T-helper 2 cell treated with Interferon-gamma antibody and Interleukin-4, amounts not matched to agents 100 ng/mL and 5 ng/mL, for 36 hours (primary cell): ENCODE results near the gene SLC22A12. TPM values are rescaled to one million over a fixed set of nuclear protein-coding genes. Genes with fewer than 3 reads are reported as not detected.
"Not testable (repeated sequence)": the region's sequence is repeated elsewhere in the genome, so short reads cannot be mapped to it uniquely, and the experiment has no call there.

ENCODE experiments used
- intact Hi-C: fragments of 100-400 bp; cut with micrococcal nuclease; formaldehyde crosslinking; loops from one replicate; pipeline ENCODE4 v1.15.1; 2023
- total RNA-seq: library from RNA; stranded (reverse); gene quantifications from 2 replicates; pipeline ENCODE4 v1.2.3, GENCODE V29; 2022

The SLC22A12 gene
- total RNA-seq = not detected in 2 replicates

GRCh38 chr11:64590763-64591221 is at the start of gene SLC22A12:
Gene SLC22A12 (plus strand): TSS chr11:64591220. CDS start chr11:64591557, 337 bp downstream.
- intact Hi-C loops = no loop called here

GRCh38 chr11:64542172-64543125 is 48.6 kb upstream of the SLC22A12 start:
- intact Hi-C loops = no loop called here

- intact Hi-C loops = no loop called here
Observed at GRCh38 chr11:64543818-64544217, 47.2 kb upstream of the SLC22A12 start.

DNA sequence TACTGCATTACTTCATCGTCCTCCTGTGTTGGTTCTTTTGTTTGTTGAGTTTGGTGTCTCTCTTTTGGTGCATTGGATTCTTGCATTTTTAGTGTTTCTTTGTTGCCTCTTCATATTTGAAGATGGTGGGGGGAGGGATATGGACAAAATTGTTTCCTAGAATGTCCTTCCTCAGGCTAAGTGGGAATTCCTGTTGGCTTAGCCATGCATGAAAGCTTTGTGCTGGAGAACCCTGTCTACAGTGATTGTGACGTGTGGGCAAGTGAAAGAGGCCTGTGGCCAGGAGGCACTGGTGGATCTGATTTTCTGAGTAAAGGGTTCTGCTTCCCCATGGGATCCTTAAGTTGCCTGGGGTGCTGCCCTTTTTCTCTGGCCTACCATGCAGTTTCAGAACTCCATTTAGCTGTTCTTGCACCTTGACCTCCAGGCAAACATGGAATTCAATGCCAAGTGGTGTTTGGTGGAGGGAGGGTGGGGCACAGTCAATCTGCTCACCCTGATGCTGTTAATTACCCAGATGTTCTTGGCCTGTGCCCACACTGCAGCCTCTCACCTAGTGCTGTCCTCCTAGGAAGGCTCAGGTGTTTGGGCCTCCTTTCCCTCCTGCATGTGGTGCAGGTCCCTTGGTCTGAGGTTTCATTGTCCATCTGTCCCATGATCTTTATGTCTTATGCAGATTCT is 46.3 kb upstream of the SLC22A12 start:
- intact Hi-C loops = no loop called here

GRCh38 chr11:64545619-64546018 is 45.4 kb upstream of the SLC22A12 start:
- intact Hi-C loops = no loop called here

GRCh38 chr11:64546176-64546575 is 44.8 kb upstream of the SLC22A12 start:
- intact Hi-C loops = no loop called here

- intact Hi-C loops = no loop called here
Observed at GRCh38 chr11:64546600-64546999, 44.4 kb upstream of the SLC22A12 start.

- intact Hi-C loops = no loop called here
Observed at GRCh38 chr11:64549969-64550368, 41.1 kb upstream of the SLC22A12 start.

DNA sequence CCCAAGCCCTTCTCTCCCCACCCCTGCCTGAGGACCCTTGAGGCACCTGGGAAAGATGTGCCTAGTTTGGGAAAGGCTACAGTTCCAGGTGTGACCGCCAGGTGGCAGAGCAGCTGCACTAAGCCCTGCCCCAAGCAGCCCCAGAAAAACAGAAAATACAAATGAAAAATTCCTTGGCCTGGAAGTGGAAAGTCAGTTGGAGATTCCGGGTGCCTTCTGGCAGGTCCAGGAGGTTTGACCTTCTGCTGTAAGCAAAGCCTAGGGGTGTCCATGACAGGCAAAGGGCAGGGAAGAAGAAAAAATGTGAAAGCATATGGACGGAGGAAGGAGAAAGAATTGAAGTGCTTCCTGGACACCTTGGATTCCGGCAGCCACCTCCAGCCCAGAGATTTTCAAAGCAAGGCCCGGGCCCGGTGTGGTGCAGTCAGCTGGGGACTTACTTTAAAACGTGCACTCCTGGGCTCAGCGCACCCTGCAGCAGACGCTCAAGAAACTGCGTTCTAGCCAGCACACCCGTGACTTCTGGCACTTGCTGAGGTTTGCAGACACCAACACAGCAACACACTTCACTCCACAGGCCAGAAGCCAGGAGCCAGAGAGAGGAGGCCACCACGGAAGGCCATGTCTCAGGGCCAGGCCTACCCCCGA is 37.3 kb upstream of the SLC22A12 start:
- intact Hi-C loops = no loop called here

GRCh38 chr11:64556044-64556720 is 34.8 kb upstream of the SLC22A12 start:
- intact Hi-C loops = no loop called here

DNA sequence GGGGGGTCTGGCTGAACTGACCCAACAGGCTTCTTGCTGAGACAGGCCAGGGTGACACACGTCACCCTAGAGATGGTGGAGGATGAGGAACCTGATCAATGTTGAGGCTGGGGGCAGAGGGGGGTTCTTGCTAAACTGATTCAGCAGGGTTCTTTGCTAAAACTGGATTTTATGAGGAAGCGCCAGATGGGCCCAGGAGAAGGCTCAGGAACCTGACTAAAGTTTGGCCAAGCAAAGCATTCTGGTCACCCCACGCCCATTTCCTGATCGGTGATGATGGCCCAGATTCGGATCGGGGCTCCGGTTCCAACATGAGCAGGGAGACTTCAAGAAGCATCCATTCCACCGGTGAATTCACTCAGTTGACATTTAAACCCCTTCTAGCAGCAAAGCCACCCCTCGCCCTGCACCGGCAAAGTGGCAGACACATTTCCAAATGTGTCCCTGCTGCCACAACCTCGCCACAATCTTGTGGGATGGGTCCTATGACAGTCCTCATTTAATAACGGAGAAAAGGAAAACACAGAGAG is 34.2 kb upstream of the SLC22A12 start:
- intact Hi-C loops = no loop called here

DNA sequence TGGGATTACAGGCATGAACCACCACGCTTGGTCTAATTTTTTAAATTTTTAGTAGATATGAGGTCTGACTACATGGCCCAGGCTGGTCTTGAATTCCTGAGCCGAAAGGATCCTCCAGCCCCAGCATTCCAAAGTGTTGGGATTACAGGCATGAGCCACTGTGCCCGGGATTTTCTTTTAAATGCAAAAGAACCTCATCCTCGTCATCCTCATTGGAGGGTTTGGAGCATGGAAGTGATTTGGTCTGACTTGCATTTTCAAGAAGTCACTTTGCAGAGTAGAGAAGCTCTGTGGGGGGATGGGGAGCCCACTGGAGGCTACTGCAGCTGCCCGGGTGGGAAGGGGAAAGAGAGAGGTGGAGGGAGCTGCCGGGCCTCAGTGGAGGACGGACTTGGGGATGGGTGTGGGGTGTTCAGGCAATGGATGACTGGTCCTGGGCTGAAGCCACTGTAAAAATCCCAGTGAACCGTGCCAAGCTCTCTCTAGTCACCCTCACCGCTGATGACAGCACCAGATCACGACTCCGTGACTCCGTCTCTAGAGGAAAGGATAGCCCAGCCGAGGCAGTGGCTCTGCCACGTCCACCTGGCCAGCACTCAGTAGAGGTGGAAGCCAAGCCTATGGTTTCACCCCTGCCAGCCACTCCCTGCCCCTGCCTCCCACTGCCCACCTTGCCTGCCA is 32.8 kb upstream of the SLC22A12 start:
- intact Hi-C loops = no loop called here

GRCh38 chr11:64558869-64559268 is 32.2 kb upstream of the SLC22A12 start:
- intact Hi-C loops = no loop called here

DNA sequence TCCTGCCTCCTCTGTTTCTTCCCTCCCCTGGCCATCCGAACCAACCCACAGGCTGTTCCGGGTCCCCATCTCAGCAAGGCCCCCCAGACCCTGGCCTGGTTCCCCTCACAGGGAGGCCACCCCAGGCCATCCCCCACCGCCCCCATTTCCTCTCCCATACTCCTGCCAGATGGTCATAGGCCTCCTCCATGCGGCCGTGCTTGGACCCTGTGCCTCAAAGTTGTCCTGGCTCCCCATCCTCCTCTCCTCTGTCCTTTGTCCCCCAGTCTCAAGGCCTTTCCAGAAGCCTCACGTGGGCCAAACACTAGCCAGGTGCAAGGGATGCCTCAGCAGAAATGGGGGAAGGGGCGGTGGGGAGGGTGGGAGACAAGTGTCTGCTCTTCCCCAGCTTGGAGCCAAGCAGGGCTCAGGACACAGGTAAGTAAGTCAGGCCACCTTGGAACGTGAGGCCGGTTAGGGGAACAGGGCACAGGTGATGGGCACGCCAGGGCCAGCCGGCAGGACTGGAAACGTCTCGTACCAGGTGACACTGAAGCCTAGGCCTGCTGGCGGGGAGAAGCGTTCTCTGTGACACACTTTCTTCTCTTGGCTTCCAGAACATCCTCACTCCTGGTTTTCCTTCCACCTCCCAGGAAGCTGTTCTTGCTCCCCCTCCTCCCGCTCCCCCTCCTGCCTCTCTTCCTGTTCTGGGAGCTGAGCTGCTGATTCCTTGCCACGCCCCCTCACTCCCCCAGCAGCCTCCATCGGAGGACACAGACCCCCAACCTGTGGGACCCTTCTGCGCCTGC is 31.5 kb upstream of the SLC22A12 start:
- intact Hi-C loops = no loop called here

- intact Hi-C loops = no loop called here
Observed at GRCh38 chr11:64560139-64560771, 30.8 kb upstream of the SLC22A12 start.

- intact Hi-C loops = no loop called here
Observed at GRCh38 chr11:64560941-64561340, 30.1 kb upstream of the SLC22A12 start.

- intact Hi-C loops = not testable (repeated sequence)
Observed at GRCh38 chr11:64561429-64561828, 29.6 kb upstream of the SLC22A12 start.

DNA sequence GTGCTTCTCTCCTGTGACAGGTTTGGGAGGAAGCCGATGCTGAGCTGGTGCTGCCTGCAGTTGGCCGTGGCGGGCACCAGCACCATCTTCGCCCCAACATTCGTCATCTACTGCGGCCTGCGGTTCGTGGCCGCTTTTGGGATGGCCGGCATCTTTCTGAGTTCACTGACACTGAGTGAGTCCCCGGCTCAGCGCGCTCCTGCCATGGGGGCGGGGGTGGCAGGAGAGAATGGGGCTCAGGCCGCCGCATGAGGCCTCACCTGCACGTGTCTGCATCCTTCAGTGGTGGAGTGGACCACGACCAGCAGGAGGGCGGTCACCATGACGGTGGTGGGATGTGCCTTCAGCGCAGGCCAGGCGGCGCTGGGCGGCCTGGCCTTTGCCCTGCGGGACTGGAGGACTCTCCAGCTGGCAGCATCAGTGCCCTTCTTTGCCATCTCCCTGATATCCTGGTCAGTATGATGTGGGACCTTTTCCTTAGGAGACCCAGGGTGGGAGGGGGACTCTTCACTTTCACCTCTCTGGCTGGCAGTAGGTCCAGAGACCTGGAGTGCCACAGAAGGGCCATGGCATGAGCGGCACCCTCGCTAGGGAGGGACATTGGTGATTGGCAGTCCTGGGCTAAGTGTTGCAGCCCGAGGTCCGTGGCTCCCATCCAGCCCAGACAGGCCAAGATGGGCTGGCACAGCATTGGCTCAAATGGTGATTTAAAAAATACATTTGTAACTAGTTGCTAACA is 28.9 kb upstream of the SLC22A12 start:
- intact Hi-C loops = no loop called here
